CD4-positive, alpha-beta T cell treated with Interleukin-15 for 4 hours (primary cell): ENCODE results near the gene CTCFL.
A peak's percentile ranks its signal among the peaks of the same experiment; 100 is the strongest.
"Not testable (repeated sequence)": the region's sequence is repeated elsewhere in the genome, so short reads cannot be mapped to it uniquely, and the experiment has no call there.

Source experiments
- DNase-seq: peaks from one replicate; pipeline ENCODE4 v3.0.0-alpha.2; 2020; ENCODE audit warnings: low spot score

Gene CTCFL

GRCh38 chr20:57508831-57509230, 16.1 kb downstream of the CTCFL start:
- DNase-seq: no peak

- DNase-seq: no peak
These were observed 16.6 kb downstream of the CTCFL start for GRCh38 chr20:57508381-57508780.

- no peak for DNase-seq
These were observed 17.5 kb downstream of the CTCFL start for GRCh38 chr20:57507477-57507876.

GRCh38 chr20:57505979-57506378, 19.0 kb downstream of the CTCFL start:
- DNase-seq: no peak

- no peak for DNase-seq
These were observed 20.5 kb downstream of the CTCFL start for GRCh38 chr20:57504411-57504810.

- no peak for DNase-seq
These were observed 21.8 kb downstream of the CTCFL start for GRCh38 chr20:57503035-57503658.

- DNase-seq: no peak
These were observed 22.6 kb downstream of the CTCFL start for GRCh38 chr20:57502336-57502700.

GRCh38 chr20:57501461-57502335, 23.2 kb downstream of the CTCFL start:
- DNase-seq: no peak

GRCh38 chr20:57500962-57501361, 24.0 kb downstream of the CTCFL start:
- DNase-seq: no peak

- no peak for DNase-seq
These were observed 24.7 kb downstream of the CTCFL start for GRCh38 chr20:57500235-57500634.

GRCh38 chr20:57499676-57500075, 25.3 kb downstream of the CTCFL start:
- no peak for DNase-seq

GRCh38 chr20:57498425-57499400, 26.2 kb downstream of the CTCFL start:
- peak; percentile 18 for DNase-seq

- DNase-seq: no peak
These were observed 28.3 kb downstream of the CTCFL start for GRCh38 chr20:57496592-57496991.

- DNase-seq: no peak
These were observed 29.0 kb downstream of the CTCFL start for GRCh38 chr20:57495978-57496377.

GRCh38 chr20:57493091-57493615, 31.8 kb downstream of the CTCFL start:
- no peak for DNase-seq

GRCh38 chr20:57491373-57491772, 33.6 kb downstream of the CTCFL start:
- DNase-seq: no peak

GRCh38 chr20:57488277-57488676, 36.7 kb downstream of the CTCFL start:
- DNase-seq: not testable (repeated sequence)

GRCh38 chr20:57485770-57486169, 39.2 kb downstream of the CTCFL start:
- no peak for DNase-seq

- no peak for DNase-seq
These were observed 40.2 kb downstream of the CTCFL start for GRCh38 chr20:57484772-57485171.

GRCh38 chr20:57483287-57484050, 41.5 kb downstream of the CTCFL start:
- no peak for DNase-seq

GRCh38 chr20:57482796-57483195, 42.1 kb downstream of the CTCFL start:
- DNase-seq: no peak
